HG03354 (cell line): ENCODE measurements around the gene HYLS1.

Experiments used
- ATAC-seq: cut with Tn5 transposase; IDR thresholded peaks from one replicate; pipeline ENCODE4 v1.9.1; 2021; ENCODE audit warnings: mild to moderate bottlenecking; ENCODE audit not compliant: unreplicated experiment, poor library complexity, severe bottlenecking

HYLS1 gene

GRCh38 chr11:125945797-125946520 is 58.5 kb downstream of the HYLS1 start, which contains the start of gene VSIG10L2:
Gene VSIG10L2, plus strand, starts transcription at chr11:125946044. Its CDS starts 12 bp downstream, at chr11:125946056.
- ATAC-seq: no peak

DNA sequence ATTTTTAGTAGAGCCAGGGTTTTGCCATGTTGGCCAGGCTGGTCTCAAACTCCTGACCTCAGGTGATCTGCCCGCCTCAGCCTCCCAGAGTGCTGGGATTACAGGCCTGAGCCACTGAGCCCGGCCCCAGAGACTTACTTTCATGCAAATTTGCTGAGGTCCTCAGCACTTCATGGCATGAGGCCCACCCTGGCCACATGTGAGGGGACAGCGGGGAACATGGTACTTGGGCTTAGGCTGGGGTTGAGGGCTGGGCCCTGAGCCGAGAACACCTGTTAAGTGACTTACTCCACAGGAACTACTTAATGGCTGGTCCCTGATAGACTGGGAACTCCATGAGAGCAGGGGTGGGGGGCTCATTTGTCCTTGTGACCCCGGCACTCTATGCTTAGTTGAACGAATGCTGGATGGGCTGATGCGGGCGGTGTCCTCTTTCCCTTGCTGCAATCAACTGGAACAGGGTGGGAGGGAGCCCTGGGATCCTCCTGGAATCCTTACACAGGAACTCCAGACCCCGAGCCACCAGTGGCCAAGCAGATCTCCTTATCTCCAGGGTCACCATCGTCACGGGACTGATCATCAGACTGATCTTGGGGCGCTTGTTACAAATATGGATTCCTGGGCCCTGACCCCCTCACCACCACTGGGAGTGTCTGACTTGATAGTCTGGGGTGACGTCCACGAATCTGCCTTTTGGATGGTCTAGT is 59.4 kb downstream of the HYLS1 start:
- no peak for ATAC-seq

DNA sequence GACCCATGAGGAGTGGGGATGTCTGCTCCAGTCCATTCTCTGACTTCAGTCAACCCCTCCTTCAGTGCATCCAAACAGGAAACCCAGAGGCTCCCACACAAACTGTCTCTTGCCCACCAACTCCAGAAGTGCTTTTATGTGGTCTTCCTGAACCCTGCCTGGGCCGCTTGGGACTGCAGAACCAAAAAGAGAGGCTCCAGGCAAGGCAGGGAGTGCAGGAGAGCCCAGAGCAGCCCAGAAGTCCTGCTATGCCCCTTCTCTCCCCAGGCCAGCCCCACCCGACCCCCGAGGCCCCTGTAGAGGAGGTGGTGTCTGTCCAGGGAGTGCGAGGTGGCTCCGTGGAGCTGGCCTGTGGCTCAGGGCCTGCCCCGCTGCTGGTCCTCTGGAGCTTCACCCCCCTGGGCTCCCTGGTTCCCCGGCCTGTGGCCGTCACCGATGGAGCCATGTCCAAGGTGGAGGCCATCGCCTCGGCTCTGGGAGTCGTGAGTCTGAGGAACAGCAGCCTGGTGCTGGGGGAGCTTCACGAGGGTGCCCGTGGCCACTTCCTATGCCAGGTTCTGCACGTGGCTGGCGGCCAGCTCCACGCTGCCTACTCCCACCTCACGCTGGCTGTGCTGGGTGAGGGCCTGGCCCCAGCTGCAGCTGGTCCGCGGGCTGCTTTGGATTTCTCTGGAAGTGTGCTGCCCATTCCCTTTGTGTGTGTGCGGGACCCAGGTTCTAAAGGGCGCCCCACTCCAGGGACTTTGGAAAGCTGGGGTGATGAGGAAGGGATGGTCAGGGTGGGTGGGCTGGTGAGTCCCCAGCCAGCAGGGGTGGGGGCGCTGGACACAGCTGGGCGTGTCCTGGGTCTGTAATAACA is 60.2 kb downstream of the HYLS1 start:
- ATAC-seq: no peak

GRCh38 chr11:125948278-125949051 is 61.0 kb downstream of the HYLS1 start:
- ATAC-seq: no peak

DNA sequence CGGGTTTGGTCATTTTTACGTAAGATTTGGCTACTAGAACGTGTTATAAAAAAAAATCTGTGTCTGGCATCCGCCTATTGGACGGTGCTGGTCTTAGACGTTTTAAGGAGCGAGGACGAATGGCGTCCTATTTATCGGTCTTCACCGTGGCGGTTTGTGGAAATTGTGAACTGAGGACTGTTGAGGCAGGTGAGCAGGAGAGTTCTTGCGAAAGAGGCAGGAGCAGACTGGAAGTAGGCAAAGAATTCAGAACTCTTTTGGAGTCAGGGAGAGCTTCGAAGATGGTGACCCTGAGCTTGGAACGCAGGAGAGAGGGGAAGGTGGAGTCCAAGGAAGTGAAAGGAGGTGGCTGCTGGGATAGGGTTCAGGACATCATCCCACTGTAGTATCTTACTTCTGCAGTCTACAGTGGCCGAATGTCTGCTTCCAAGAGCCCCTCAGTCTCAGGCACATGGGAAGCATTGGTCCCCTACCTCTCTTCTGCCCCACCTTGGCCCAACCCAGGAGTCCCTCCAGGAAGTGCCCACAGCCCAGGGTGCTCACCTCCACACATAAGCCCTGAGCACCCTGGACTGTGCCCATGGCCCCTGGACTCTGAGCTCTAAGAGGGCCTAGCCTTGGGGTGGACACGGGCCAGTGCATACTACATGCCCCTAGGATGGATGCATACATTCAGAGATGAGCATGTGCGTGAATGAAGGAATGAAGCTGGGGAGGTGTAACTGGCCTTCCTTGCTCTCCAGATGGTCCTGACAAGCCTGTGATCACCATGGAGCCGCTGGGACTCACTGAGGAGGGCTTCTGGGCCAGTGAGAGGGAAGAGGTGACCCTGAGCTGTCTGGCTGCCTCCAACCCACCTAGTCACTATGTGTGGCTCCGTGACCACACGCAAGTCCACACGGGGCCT is 62.1 kb downstream of the HYLS1 start:
- no peak for ATAC-seq

DNA sequence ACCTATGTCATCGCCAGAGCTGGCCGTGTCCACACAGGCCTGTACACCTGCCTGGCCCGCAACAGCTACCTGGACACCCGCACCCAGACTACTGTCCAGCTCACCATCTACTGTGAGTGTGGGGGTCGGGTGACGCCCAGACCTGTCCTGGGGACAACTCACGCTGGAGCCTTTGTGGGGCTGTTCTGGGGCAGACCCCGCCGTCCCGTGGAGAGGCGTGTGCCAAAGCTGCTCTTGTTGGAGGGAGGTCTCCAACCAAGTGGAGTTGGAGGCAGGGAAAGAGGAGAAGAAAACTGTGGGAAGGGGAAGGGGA is 62.7 kb downstream of the HYLS1 start:
- ATAC-seq: no peak
